DND-41 (cell line): ENCODE data around the gene NPIPA5.
"Not testable (repeated sequence)": the region's sequence is repeated elsewhere in the genome, so short reads cannot be mapped to it uniquely, and the experiment has no call there.

Source experiments
- EZH2 ChIP-seq: IDR thresholded peaks from 3 replicates; pipeline ENCODE4 v1.6.1; 2012; ENCODE audit warnings: borderline replicate concordance, low read depth, mild to moderate bottlenecking, moderate library complexity, low read length, inconsistent platforms; ENCODE audit not compliant: severe bottlenecking
- TF ChIP-seq, protein P1 (sequence below): IDR thresholded peaks from 2 replicates; pipeline ENCODE4 v1.5.1; 2012; ENCODE audit warnings: borderline replicate concordance, low read length, moderate library complexity, mild to moderate bottlenecking; ENCODE audit not compliant: poor library complexity, severe bottlenecking; ENCODE audit errors: extremely low read depth

GRCh38 chr16:15388060-15388459 is 10.0 kb upstream of the NPIPA5 start:
- TF ChIP-seq, protein P1, sequence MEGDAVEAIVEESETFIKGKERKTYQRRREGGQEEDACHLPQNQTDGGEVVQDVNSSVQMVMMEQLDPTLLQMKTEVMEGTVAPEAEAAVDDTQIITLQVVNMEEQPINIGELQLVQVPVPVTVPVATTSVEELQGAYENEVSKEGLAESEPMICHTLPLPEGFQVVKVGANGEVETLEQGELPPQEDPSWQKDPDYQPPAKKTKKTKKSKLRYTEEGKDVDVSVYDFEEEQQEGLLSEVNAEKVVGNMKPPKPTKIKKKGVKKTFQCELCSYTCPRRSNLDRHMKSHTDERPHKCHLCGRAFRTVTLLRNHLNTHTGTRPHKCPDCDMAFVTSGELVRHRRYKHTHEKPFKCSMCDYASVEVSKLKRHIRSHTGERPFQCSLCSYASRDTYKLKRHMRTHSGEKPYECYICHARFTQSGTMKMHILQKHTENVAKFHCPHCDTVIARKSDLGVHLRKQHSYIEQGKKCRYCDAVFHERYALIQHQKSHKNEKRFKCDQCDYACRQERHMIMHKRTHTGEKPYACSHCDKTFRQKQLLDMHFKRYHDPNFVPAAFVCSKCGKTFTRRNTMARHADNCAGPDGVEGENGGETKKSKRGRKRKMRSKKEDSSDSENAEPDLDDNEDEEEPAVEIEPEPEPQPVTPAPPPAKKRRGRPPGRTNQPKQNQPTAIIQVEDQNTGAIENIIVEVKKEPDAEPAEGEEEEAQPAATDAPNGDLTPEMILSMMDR, result not testable (repeated sequence)
- not testable (repeated sequence) for TF ChIP-seq EZH2
